HT-29 (cell line): Measurements from ENCODE around the gene DLGAP4. TPM values are rescaled to one million over a fixed set of nuclear protein-coding genes. Genes with fewer than 3 reads are reported as not detected.
A peak's percentile ranks its signal among the peaks of the same experiment; 100 is the strongest.

Source experiments
- DNase-seq: peaks from one replicate; pipeline ENCODE4 v3.0.0-alpha.2; 2015; ENCODE audit warnings: low spot score
- total RNA-seq: library from RNA; depleted of rRNA; stranded (reverse); fragments of >200 nt; shearing (Covaris generic); gene quantifications from 2 replicates; pipeline ENCODE4 v1.2.3, GENCODE V29; 2014

DLGAP4 gene
- total RNA-seq, 1 experiment from 2014 or later, result 37.0 TPM

GRCh38 chr20:36454698-36455427 is 148.7 kb downstream of the DLGAP4 start:
- DNase-seq, result no peak

DNA sequence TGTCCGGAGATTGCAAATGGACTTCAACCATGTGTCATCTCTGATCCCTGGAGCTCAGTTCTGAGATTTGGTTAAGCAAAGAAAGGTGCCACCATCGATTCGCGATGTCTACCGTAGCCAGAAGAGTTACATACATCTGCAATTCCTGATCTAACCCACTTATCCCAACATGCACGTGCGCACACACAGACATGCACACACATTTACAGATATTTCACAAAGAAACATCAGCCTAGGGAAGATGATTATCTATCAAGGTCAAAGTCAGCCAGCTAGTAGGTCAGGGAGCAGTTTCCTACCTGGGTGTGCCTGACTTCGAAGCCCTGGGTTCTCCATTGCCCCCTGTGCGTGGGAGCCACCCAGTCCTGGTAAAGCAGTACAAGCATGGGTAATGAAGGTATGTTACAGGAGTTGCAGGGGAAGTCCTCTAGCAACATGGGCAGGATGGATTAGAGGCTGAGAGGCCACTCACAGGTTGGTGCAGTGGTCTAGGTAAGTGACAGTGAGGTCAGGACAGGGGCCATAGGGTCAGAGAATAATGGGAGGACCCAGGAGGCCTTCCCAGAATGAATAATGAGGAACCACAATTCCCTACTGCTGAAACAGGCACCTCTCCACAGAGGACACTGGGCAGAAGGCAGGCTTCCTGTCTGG is 150.0 kb downstream of the DLGAP4 start:
- no peak for DNase-seq

DNA sequence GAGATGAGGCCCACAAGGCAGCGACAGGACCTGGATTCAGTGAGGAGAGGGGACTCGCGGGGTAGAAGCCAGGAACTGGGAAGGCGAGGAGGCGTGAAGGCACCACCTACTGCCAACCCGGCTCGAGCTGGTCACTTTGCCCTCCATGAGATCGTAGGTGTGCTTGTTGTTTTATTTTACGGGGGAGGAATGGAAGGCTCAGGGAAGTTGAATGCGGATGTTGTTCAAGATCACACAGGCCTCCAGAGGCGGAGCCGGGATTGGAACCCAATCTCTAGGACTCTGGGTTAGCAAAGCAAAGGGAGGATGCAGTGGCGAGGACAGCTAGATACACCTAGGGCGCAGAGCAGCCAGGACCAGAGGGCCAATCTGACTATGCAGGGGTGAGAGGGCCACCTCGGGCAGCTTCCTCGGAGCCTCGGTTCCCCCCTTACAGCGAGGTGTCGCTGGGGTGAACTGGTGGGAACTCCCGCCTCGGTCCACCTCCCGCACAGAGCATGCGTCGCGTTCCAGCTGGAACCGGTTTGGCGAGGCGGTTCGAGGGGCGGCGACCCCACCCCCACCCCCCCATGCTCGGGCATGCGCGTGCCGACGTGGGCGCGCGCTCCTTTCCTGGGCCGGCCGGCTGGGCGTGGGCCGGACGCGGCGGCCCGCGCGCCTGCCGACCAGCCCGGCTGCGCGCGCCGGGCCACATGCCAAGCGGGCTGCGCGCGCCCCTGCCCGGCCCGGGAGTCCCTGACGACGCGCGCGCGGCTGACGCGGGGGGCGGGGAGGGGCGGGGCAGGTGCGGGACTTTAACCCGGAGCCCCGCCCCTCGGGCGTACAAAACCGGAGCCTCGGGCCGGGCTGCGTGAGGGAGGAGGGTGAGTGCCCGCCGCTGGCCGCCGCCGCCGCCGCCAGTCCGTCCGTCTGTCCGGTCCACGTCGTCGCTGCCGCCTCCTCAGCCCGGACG is 154.8 kb downstream of the DLGAP4 start:
- DNase-seq, result peak; percentile 98

GRCh38 chr20:36461600-36462439 is 155.7 kb downstream of the DLGAP4 start:
- DNase-seq, result peak; percentile 45

GRCh38 chr20:36462440-36463211 is 156.5 kb downstream of the DLGAP4 start:
- no peak for DNase-seq

- DNase-seq, result no peak
Observed at GRCh38 chr20:36463212-36464061, 157.3 kb downstream of the DLGAP4 start.

- DNase-seq, result no peak
Observed at GRCh38 chr20:36465109-36466080, 159.3 kb downstream of the DLGAP4 start.

GRCh38 chr20:36466089-36466488 is 159.9 kb downstream of the DLGAP4 start:
- DNase-seq, result no peak

GRCh38 chr20:36467076-36467999 is 161.2 kb downstream of the DLGAP4 start:
- DNase-seq, result peak; percentile 73

DNA sequence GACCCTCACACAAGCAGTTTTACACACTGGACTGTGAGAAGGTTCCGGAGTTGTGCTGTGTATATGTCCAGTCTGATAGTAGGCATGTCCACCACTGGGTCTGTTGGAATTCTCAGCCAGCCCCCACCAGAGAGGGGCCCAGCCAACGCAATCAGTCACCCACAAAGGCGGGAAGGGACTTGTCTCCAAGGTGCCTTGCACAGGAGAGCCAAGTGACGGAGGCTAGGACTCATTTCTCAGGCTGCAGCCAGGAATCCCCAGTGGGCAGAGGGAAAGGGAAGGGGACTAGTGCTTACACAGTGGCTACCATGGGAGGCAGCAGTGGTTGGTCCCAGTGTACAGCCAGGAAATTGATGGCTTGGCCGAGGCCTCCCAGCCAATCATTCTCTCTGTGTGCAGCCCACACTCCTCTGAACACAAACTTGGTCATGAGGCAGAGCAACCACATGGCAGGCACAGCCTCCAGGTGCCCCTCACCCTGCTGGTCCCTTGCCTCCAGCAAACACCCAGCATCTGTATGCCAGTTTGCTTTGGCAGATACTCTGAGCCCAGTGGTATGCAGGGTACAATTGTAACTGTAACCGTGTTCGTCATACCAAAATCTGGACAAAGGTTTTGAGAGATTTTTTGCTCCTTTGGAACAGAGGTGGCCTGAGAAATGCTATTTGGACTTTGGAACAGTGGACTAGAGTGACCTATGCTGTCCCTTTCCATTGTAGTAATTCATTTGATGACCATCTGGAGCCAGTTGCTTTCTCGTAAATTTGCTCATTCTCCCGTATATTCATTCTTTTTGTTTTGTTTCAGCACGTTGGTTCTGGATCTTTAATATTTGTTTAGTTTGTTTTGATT is 162.2 kb downstream of the DLGAP4 start:
- no peak for DNase-seq

DNA sequence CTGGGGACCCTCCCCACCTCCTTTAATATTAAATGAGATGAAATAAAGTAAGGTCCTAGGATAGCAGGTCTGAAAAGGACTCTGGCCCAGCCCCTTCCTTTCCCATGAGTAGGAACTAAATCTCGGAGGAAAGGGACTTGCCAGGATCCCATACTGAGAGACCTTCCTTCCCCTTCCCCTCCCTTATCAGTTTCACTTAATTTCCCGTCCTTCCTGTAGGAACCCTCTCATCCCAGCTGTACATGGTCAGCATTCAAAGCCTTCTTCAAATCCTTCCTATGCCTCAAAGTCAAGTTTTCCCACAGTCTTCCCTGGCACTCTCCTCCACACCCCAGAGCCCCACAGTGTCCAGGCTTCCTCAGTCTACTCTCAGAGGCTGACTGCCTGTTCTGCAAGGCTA is 163.8 kb downstream of the DLGAP4 start:
- DNase-seq, result no peak

DNA sequence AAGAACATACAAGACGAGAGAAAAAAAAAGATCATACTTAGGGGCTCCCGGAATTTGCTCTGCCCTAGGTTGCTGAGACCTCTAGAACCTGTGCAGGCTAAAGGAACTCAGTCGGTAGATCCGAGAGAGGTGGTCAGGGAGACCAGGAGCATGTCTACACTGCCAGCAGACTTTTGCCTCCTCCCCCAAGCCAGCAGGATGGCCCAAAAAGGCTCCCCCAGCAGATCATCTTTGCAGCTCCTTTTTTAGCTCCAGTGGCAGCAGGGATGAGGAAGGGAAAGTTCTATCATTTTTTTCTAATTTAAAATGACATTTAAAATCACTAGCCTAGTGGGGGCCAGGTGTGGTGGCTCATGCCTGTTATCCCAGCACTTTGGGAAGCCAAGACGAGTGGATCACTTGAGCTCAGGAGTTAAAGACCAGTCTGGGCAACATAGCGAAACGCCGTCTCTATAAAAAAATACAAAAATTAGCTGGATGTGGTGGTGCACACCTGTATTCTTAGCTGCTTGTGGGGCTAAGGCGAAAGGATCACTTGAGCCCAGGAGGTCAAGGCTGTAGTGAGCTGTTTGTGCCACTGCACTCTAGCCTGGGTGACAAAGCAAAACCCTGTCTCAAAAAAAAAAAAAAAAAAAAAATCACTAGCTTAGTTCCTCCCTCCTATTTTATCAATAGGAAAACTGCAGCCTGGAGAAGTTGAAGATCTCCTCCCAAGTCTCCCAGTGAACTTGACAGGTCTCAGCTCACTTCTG is 165.9 kb downstream of the DLGAP4 start:
- no peak for DNase-seq

DNA sequence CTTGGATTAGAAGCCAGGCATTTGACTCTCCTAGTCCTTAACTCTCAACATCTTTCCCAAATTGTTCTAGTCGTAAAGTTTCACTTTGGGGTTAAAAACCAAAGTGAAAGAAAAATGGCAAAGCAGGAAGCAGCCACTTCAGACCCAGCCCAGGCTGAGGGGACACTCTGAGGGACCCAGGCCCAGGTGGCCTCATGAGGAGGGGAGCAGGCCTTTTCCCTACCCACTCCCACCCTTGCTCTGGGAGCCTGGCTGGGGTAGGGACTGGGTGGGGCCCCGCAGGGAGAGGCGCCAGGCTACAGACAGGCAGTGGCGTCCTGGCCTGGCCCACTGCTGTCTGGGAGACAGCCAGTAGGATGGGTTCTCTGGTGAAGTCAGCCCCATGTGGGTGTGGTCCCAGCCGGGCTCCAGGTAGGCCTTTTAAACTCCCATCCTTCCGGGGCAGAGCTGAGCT is 166.5 kb downstream of the DLGAP4 start:
- DNase-seq, result peak; percentile 56

GRCh38 chr20:36473164-36473563 is 167.0 kb downstream of the DLGAP4 start:
- no peak for DNase-seq

DNA sequence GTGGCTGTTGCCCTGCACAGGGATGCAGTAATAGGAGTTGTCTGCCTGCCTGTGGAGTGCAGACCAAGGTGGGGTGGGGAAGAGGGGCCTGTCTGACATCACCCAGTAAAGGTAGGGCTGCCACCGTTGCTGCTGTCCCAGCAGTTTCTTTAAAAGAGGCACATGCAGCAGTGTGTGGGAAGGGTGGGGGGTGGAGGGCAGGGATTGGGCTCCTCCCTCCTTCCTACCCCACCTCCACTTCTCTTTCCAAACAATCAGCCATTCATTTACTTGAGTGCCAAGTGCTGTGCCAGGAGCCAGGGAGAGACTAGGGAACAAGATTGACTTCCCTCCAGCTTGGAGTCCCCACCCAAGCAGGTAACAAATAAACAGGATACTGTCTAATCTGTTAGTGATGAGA is 168.4 kb downstream of the DLGAP4 start:
- no peak for DNase-seq
